Dendritic cell treated with granulocyte-macrophage colony-stimulating factor and Interleukin-4, amounts not matched to agents 40 ng/mL and 50 ng/mL, for 4 days (primary cell): ENCODE measurements around the gene HS6ST2.

Experiments used
- H3K27ac Mint-ChIP-seq: one replicate; pipeline ENCODE4 v1.8.0; 2022; ENCODE audit warnings: mild to moderate bottlenecking, mixed read lengths
- H3K27me3 Mint-ChIP-seq: one replicate; pipeline ENCODE4 v1.8.0; 2022; ENCODE audit warnings: mild to moderate bottlenecking, mixed read lengths
- H3K36me3 Mint-ChIP-seq: one replicate; pipeline ENCODE4 v1.8.0; 2022; ENCODE audit warnings: low read depth, mixed read lengths
- H3K4me1 Mint-ChIP-seq: one replicate; pipeline ENCODE4 v1.8.0; 2022; ENCODE audit warnings: low read depth, mixed read lengths
- H3K4me3 Mint-ChIP-seq: one replicate; pipeline ENCODE4 v1.8.0; 2022; ENCODE audit warnings: mild to moderate bottlenecking, moderate library complexity, mixed read lengths
- H3K9me3 Mint-ChIP-seq: one replicate; pipeline ENCODE4 v1.8.0; 2022; ENCODE audit warnings: mixed read lengths
- intact Hi-C: fragments of 100-400 bp; cut with micrococcal nuclease; formaldehyde crosslinking; loops from one replicate; pipeline ENCODE4 v1.15.0; 2022

HS6ST2 gene

DNA sequence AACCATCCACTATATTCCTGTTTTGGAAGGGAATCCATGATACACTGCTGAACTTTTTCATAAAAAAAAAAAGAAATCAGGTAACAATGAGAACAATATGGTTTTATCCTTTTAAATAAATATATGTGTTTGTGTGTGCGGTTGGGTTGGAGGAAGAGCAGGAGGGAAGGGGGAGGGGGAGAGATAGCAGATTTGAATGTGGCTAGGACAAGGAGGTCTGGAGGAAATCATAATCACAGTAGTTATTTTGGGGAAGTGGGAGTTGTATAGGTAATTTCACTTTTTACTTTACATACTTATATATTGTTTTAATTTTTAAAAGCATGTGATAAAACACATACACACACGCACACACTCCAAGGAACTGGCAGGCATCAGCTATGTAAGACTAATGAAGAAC is 335.1 kb downstream of the HS6ST2 start:
- Mint-ChIP-seq H3K36me3 (no peaks in the 10 kb centered on the region), H3K27ac (no peak overlapping the region), H3K4me1 (no peaks in the 10 kb centered on the region), H3K27me3 (no peaks in the 10 kb centered on the region), H3K9me3 (no peaks in the 10 kb centered on the region), H3K4me3 (no peak overlapping the region)
- intact Hi-C loops = no loop called here

DNA sequence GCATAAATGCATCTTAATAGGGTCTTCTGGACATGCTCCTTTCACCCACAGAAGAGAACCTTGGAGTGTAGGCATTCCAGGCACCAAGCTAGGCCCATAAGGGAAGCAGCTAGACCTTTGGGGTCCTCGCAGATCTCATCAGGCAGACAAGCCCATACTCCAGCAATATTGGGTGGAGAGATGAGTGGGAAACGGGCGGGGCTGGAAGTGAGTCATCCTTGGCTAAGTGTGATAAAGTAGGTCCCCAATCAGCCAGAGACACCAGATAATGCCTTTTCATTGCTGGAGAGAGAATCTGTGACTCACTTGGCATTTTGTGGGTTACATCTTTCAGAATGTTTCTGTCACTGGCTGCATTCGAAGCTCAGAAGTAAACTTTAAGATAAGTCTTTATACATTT is 336.3 kb downstream of the HS6ST2 start:
- Mint-ChIP-seq H3K4me1 (no peaks in the 10 kb centered on the region), H3K4me3 (no peak overlapping the region), H3K9me3 (no peaks in the 10 kb centered on the region), H3K27me3 (no peaks in the 10 kb centered on the region), H3K36me3 (no peaks in the 10 kb centered on the region), H3K27ac (no peak overlapping the region)
- intact Hi-C loops = no loop called here

DNA sequence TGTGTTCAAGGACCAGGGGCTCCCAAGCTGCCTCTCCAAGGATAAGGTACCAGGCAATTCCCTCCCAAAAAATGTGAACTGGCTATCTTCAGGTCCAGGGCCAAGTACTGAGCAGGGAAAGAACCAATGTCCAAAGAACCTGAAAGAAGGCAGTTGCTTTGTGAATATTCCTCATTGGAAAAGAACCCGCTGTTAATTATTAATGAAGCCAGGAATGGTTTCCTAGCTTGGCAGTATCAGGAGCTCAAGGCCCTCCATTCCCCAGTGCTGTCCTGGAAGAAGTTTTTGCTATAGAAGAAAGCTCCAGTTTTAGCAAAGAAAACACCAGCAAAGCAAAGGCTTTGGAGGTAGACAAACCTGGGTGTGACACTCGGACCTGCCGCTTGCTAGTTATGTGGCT is 339.6 kb downstream of the HS6ST2 start:
- H3K27ac Mint-ChIP-seq = no peak overlapping the region
- H3K36me3 Mint-ChIP-seq = no peaks in the 10 kb centered on the region
- no peaks in the 10 kb centered on the region for H3K27me3 Mint-ChIP-seq
- no peaks in the 10 kb centered on the region for H3K4me1 Mint-ChIP-seq
- no peaks in the 10 kb centered on the region for H3K9me3 Mint-ChIP-seq
- H3K4me3 Mint-ChIP-seq = no peak overlapping the region
- intact Hi-C loops = loop anchor here (10.0 kb wide), 1 partner anchor 524 kb away; no protein-coding TSS in a partner anchor

DNA sequence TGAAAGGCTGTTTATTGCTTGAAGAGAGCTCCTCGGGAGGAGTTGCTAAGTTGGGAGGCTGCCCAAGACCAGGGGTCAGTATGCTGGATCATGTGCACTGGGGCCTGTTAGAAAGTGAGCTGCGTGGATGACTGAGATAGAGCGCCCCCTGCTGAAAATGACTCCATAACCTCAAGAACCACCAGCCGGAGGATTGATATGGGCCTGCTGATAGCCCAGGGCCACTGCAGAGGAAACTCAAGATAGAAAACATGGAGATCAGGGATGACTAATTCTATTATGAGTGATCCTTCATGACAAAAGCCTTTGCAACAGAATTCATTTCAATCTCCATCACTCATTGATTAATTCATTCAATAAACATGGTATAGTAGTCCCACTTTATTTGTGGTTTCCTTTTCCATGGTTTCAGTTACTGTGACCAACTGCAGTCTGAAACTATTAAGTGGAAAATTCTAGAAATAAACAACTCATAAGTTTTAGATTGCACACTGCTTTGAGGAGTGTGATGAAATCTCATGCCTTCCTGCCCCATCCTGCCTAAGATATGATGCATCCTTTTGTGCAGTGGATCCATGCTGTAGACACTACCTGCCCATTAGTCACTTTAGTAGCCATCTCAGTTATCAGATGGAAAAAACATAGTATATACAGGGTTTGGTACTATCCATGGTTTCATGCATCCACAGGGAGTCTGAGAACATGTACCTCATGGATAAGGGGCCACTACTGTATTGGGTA is 342.9 kb downstream of the HS6ST2 start:
- Mint-ChIP-seq H3K36me3 (no peaks in the 10 kb centered on the region), H3K4me1 (no peaks in the 10 kb centered on the region), H3K9me3 (no peaks in the 10 kb centered on the region), H3K27ac (no peak overlapping the region), H3K4me3 (no peak overlapping the region), H3K27me3 (no peaks in the 10 kb centered on the region)
- intact Hi-C loops = loop anchor here (2.0 to 10.0 kb wide), 2 partner anchors 389 to 521 kb away; no protein-coding TSS in a partner anchor

DNA sequence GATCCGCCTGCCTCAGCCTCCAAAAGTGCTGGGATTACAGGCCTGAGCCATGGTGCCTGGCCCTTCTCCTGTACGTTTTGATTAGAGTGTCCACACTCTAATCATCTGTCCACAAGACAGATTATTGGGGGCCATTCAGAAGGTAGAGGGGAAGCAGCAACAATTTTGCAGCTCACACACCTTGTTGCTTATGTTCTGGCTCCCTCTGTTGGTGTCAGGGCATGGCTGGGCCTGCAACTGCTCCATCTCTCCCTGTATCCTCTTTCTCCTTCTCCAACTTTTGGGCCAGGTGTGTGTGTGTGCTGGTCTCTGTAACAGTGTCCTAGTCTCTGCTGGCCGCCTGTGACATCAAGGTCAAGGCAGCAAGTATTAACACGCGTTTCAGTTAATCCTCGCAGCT is 344.1 kb downstream of the HS6ST2 start:
- no peak overlapping the region for H3K4me3 Mint-ChIP-seq
- H3K9me3 Mint-ChIP-seq = no peaks in the 10 kb centered on the region
- no peaks in the 10 kb centered on the region for H3K36me3 Mint-ChIP-seq
- H3K27ac Mint-ChIP-seq = no peak overlapping the region
- H3K4me1 Mint-ChIP-seq = no peaks in the 10 kb centered on the region
- intact Hi-C loops = loop anchor here (2.0 to 10.0 kb wide), 2 partner anchors 387 to 519 kb away; no protein-coding TSS in a partner anchor
- no peaks in the 10 kb centered on the region for H3K27me3 Mint-ChIP-seq

DNA sequence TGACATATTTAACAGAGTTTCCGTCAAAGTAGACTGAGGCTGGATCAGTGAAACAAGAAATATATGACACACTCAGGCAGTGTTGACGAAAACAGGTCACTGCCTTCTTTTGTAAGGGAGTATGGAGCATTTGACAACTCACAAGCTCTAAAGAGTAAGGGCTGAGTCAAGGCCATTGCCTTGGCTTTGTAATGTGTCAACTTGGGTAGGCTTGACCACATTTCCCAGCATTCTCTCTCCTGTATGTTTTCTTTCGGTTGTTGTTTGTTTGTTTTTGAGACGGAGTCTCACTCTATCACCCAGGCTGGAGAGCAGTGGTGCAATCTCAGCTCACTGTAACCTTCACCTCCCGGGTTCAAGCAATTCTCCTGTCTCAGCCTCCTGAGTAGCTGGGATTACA is 344.6 kb downstream of the HS6ST2 start:
- H3K27ac Mint-ChIP-seq = no peak overlapping the region
- no peaks in the 10 kb centered on the region for H3K27me3 Mint-ChIP-seq
- no peaks in the 10 kb centered on the region for H3K4me1 Mint-ChIP-seq
- no peaks in the 10 kb centered on the region for H3K9me3 Mint-ChIP-seq
- intact Hi-C loops = loop anchor here (2.0 to 10.0 kb wide), 3 partner anchors 321 to 519 kb away; no protein-coding TSS in a partner anchor
- no peak overlapping the region for H3K4me3 Mint-ChIP-seq
- no peaks in the 10 kb centered on the region for H3K36me3 Mint-ChIP-seq

DNA sequence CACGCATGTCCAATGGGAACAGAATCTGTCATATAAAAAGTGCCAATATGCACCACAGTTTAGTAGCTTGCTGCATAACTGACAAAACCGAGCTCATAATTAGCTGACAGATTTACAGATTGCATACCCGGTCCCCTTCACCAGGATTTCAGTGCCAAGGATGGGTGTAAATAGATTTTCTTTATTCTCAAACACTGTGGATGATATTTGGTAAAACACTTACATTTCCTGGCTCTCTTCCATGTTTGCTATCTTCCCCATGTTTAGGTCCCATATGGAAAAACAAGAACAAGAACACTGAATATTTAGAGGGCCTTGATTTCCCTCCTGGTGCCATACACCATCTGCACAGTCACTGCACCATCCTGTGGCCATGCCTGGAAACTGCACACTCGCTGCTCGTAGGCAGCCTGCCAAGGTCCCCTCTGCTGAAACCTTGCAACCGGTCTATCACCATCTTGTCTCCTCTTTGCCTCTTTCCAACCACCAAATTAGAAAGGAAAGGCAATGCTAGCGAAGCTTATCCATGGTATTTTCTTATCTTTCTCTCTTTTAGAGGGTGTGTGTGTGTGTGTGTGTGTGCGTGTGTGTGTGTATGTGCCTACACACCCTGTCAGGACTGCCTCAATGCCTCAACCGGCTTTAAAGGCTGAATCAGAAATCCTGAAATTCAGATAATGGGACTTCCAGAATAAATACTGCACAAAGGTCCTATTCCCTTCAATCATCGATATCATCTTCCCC is 345.4 kb downstream of the HS6ST2 start:
- Mint-ChIP-seq H3K27ac (no peak overlapping the region), H3K4me3 (no peak overlapping the region), H3K27me3 (no peaks in the 10 kb centered on the region), H3K36me3 (no peaks in the 10 kb centered on the region), H3K4me1 (no peaks in the 10 kb centered on the region), H3K9me3 (no peaks in the 10 kb centered on the region)
- intact Hi-C loops = loop anchor here (2.0 to 10.0 kb wide), 2 partner anchors 320 to 518 kb away; no protein-coding TSS in a partner anchor

DNA sequence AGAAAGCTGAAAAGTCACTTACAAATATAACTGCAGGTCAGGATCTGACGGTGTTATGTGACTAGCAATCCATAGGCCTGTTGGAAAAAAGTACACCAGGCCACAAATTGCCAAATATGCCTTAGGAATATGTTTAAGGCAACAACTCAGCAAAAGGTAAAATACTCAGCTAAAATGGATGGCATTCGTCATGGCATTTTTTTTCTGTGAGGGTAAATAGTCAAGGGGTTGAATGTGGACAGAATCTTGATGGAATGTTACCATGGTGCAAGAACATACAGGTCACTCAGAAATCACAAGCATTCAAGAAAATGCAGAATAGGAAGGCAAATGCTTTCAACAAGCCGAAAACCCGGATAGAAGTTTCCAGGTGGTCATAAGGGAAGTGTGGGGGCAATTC is 347.9 kb downstream of the HS6ST2 start:
- intact Hi-C loops = loop anchor here (10.0 kb wide), 1 partner anchor 516 kb away; no protein-coding TSS in a partner anchor
- Mint-ChIP-seq H3K4me1 (no peaks in the 10 kb centered on the region), H3K27ac (no peak overlapping the region), H3K36me3 (no peaks in the 10 kb centered on the region), H3K27me3 (no peaks in the 10 kb centered on the region), H3K9me3 (no peaks in the 10 kb centered on the region), H3K4me3 (no peak overlapping the region)

DNA sequence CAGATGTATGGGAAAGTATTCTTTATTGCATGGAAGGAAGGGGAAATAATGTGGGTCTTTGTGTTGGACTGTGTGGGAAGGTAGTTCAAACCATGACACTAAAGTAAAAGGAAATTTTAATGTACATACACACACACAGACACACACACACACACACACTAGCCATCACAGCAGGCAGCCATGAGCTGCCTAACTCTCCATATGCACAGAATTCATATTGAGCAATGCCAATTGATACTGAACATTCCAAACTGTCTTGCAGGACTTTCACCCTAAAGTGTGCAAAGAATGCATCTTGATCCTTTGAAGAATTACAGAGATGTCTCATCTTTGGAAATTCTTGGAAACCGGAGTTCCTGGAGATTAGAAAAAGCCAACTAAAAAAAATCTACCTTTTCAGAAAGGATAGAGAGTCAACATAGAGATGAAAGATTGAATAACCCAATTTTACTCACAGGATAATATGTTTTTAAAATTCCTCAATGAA is 349.0 kb downstream of the HS6ST2 start:
- H3K9me3 Mint-ChIP-seq = no peaks in the 10 kb centered on the region
- no peaks in the 10 kb centered on the region for H3K4me1 Mint-ChIP-seq
- H3K27me3 Mint-ChIP-seq = no peaks in the 10 kb centered on the region
- no peak overlapping the region for H3K4me3 Mint-ChIP-seq
- no peaks in the 10 kb centered on the region for H3K36me3 Mint-ChIP-seq
- H3K27ac Mint-ChIP-seq = no peak overlapping the region
- intact Hi-C loops = no loop called here

DNA sequence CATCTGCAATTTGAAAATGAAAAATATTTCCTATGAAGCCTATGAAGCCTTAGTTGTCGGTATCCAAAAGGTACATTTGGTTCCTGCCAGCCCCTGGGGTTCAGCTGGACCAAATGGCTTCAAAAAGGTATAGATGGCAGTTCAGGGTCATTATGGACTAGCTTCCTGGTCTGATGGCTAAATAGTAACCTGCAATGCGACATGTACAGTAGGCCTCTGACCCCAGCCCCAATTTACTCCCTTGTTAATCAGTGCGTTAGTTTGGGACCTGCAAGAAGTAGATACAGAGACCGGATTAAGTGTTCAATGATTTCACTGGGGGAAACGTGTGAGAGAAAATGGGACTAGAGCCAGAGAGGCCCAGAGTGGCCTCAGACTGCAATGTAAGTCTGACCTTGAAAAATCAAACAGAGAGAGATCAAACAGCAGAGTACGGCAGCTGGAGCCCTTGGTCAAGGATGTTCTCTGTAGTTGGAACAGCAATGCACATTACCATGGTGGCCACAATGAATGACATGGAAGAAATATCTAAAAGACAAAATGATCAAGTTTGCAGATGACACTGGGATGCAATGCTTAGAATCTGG is 354.6 kb downstream of the HS6ST2 start:
- H3K4me1 Mint-ChIP-seq = no peaks in the 10 kb centered on the region
- H3K27ac Mint-ChIP-seq = no peak overlapping the region
- H3K36me3 Mint-ChIP-seq = no peaks in the 10 kb centered on the region
- no peaks in the 10 kb centered on the region for H3K9me3 Mint-ChIP-seq
- no peak overlapping the region for H3K4me3 Mint-ChIP-seq
- intact Hi-C loops = no loop called here
- no peaks in the 10 kb centered on the region for H3K27me3 Mint-ChIP-seq

DNA sequence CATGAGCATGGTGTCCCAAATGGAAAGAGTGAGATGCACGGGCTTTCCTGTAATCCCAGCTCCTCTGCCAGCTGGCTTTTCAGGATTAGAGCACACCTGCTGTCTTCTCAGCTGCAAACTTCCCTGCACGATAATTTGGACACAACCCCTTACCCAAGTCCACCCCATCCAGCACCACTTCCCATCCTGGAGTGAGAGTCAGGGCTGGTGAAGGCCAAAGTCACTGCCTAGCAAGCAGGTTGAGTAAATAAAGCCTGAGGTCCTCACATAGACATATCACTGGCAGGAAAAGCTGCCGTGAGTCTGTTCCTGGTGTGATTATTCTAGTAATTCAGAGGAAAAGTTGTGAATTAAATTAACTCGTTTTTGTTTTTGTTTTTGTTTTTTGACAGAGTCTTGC is 355.7 kb downstream of the HS6ST2 start:
- Mint-ChIP-seq H3K27me3 (no peaks in the 10 kb centered on the region), H3K9me3 (no peaks in the 10 kb centered on the region), H3K27ac (no peak overlapping the region), H3K36me3 (no peaks in the 10 kb centered on the region), H3K4me1 (no peaks in the 10 kb centered on the region), H3K4me3 (no peak overlapping the region)
- intact Hi-C loops = no loop called here

DNA sequence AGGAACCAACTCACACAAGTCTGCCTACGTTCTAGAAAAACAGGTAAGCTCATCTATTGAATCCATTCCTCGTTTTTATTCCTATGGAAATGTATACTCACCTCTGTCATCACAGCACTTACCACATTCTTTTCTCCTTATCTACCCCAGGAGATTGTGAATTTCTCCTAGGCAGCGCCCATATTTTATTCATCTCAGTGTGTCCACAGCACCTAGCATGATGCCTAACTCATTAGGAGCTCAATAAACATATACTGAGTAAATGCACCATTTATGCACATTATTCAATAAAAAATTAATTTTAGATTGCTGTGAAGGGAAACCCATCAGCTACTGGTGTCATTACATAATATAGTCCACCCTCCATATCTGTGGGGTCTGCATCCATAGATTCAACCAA is 363.4 kb downstream of the HS6ST2 start:
- no peak overlapping the region for H3K27ac Mint-ChIP-seq
- no peaks in the 10 kb centered on the region for H3K36me3 Mint-ChIP-seq
- no peaks in the 10 kb centered on the region for H3K9me3 Mint-ChIP-seq
- intact Hi-C loops = no loop called here
- no peak overlapping the region for H3K4me3 Mint-ChIP-seq
- no peaks in the 10 kb centered on the region for H3K27me3 Mint-ChIP-seq
- H3K4me1 Mint-ChIP-seq = no peaks in the 10 kb centered on the region

DNA sequence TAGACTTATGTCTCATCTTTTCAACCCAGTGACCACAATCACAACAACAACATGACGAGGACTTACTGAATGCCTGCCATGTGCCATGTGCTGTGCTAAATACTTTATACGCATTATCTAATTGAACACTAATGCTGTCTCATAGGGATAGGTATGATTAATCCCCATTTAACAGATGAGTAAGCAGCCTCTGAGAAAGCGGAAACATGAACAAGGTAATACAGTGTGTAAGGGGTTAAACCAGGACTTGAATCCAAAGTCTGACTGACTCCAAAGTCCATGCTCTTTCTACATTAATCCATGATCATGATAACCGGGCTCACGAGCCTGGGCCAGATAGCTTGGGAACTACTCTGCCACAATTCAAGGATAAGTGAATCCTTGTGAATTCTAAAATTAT is 364.3 kb downstream of the HS6ST2 start:
- Mint-ChIP-seq H3K4me3 (no peak overlapping the region), H3K27me3 (no peaks in the 10 kb centered on the region), H3K9me3 (no peaks in the 10 kb centered on the region), H3K36me3 (no peaks in the 10 kb centered on the region), H3K27ac (no peak overlapping the region), H3K4me1 (no peaks in the 10 kb centered on the region)
- intact Hi-C loops = no loop called here

DNA sequence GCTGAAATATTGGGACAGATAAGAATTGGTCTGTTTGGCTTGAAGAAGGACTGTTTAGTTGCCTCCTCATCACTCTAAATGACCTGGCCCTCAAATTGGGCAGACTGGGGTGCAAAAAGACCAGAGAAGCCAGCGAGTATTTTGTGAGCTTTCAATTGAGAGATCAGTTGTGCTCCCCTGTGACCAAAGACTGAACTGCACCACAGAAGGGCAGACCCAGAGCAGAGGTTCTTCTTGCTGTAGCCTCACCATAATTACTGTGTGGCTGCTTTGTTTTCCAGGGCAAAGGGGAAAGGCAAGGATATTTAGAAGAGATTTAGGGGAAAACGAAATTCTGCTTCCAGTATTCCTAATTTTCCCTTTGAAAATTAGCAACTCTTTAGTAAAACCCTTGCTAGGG is 365.5 kb downstream of the HS6ST2 start:
- Mint-ChIP-seq H3K9me3 (no peaks in the 10 kb centered on the region), H3K27me3 (no peaks in the 10 kb centered on the region), H3K4me3 (no peak overlapping the region), H3K27ac (no peak overlapping the region), H3K4me1 (no peaks in the 10 kb centered on the region), H3K36me3 (no peaks in the 10 kb centered on the region)
- intact Hi-C loops = no loop called here
